Lower lobe of right lung (tissue), 2 donors: ENCODE measurements around the gene EP400. TPM values are rescaled to one million over a fixed set of nuclear protein-coding genes. Genes with fewer than 3 reads are reported as not detected.
A peak's percentile ranks its signal among the peaks of the same experiment; 100 is the strongest.

Experiments used
- ATAC-seq, 2 donors: fragments of 200-7000 bp; cut with Tn5 transposase; one replicate each; pipeline ENCODE4 v1.9.1; 2020 to 2022; ENCODE audit warnings: mild to moderate bottlenecking in 2 of 2, moderate library complexity in 2 of 2
- DNase-seq: peaks from one replicate; pipeline ENCODE4 v3.0.0-alpha.2; 2020
- H3K27ac ChIP-seq: fragments of 200-600 bp; one replicate; pipeline ENCODE4 v1.8.0; 2022
- H3K27me3 ChIP-seq: fragments of 200-600 bp; one replicate; pipeline ENCODE4 v1.8.0; 2022; ENCODE audit warnings: low read depth
- H3K36me3 ChIP-seq: fragments of 200-600 bp; one replicate; pipeline ENCODE4 v1.8.0; 2022; ENCODE audit warnings: mild to moderate bottlenecking
- H3K4me1 ChIP-seq: fragments of 200-600 bp; one replicate; pipeline ENCODE4 v1.8.0; 2022
- H3K4me3 ChIP-seq: fragments of 200-600 bp; one replicate; pipeline ENCODE4 v1.8.0; 2022; ENCODE audit warnings: mild to moderate bottlenecking
- H3K9me3 ChIP-seq: fragments of 200-600 bp; one replicate; pipeline ENCODE4 v1.8.0; 2022
- CTCF ChIP-seq: fragments of 200-600 bp; IDR thresholded peaks from one replicate; pipeline ENCODE4 v1.8.0; 2022; ENCODE audit warnings: antibody characterized with exemption, mild to moderate bottlenecking
- intact Hi-C: fragments of 100-400 bp; cut with DNase I; formaldehyde crosslinking; loops from one replicate; pipeline ENCODE4 v1.11.0; 2022
- total RNA-seq: library from RNA; stranded (reverse); fragmentation: NEBNext Ultra II Directional; extraction: Animal tissue kit (Norgen Biotek cat#: 25700); gene quantifications from one replicate; pipeline ENCODE4 v1.2.1, GENCODE V29; 2021
- donor health status: DM: no; HTN: yes; CAD: no; lungs with severe emphysema.

EP400 gene
- total RNA-seq, 1 donor from 2014 or later, result 46.2 TPM

DNA sequence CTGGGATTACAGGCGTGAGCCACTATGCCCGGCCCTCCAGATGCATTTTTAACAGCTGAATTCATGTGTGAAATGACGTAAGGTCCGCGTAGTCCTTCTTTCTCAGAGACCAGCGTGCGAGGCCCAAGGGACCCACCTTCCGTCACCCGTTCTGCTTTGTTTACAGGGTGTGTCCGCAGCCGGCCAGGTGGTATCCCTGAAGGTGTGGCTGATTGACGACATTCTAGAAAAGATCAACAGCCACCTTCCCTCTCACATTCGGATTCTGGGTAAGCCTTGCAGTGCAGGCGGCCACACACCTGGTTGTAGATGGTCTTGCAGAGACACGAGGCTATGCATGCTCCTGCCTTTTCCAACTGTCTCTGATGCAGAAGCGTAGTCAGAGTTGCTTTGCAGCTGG, 10.7 kb upstream of the EP400 start:
- DNase-seq, result peak; percentile 28
- intact Hi-C loops, result no loop called here
- H3K27me3 ChIP-seq, result no peaks in the 10 kb centered on the region
- no peak overlapping the region for H3K4me3 ChIP-seq
- peaks cover 67% of the 10 kb centered on the region for H3K36me3 ChIP-seq
- no peak for ATAC-seq
- TF ChIP-seq CTCF, result no peak
- H3K27ac ChIP-seq, result no peak overlapping the region
- no peaks in the 10 kb centered on the region for H3K9me3 ChIP-seq
- no peaks in the 10 kb centered on the region for H3K4me1 ChIP-seq

GRCh38 chr12:131940141-131940547, 9.6 kb upstream of the EP400 start:
- TF ChIP-seq CTCF, result no peak
- Histone ChIP-seq H3K27ac (no peak overlapping the region), H3K4me1 (no peaks in the 10 kb centered on the region), H3K9me3 (no peaks in the 10 kb centered on the region), H3K36me3 (peaks cover 67% of the 10 kb centered on the region), H3K4me3 (no peak overlapping the region), H3K27me3 (no peaks in the 10 kb centered on the region)
- intact Hi-C loops, result no loop called here
- ATAC-seq (no peak), DNase-seq (peak; percentile 5)

- no peak for TF ChIP-seq CTCF
- peak; percentile 33 for DNase-seq
- Histone ChIP-seq H3K36me3 (peaks cover 63% of the 10 kb centered on the region), H3K4me3 (no peak overlapping the region), H3K9me3 (no peaks in the 10 kb centered on the region), H3K4me1 (no peaks in the 10 kb centered on the region), H3K27ac (no peak overlapping the region), H3K27me3 (no peaks in the 10 kb centered on the region)
- no peak for ATAC-seq
- intact Hi-C loops, result no loop called here
Measured at GRCh38 chr12:131941116-131941986, 8.4 kb upstream of the EP400 start.

GRCh38 chr12:131941987-131942341, 7.8 kb upstream of the EP400 start:
- no peaks in the 10 kb centered on the region for H3K27me3 ChIP-seq
- H3K27ac ChIP-seq, result no peak overlapping the region
- H3K4me3 ChIP-seq, result no peak overlapping the region
- no peak for ATAC-seq
- H3K36me3 ChIP-seq, result peaks cover 63% of the 10 kb centered on the region
- TF ChIP-seq CTCF, result no peak
- H3K4me1 ChIP-seq, result no peaks in the 10 kb centered on the region
- DNase-seq, result peak; percentile 28
- H3K9me3 ChIP-seq, result no peaks in the 10 kb centered on the region
- intact Hi-C loops, result no loop called here

- no peak for ATAC-seq
Measured at GRCh38 chr12:131942671-131943070, 7.1 kb upstream of the EP400 start.

More at GRCh38 chr12:131942671-131943070, 7.1 kb upstream of the EP400 start:
- H3K4me3 ChIP-seq, result no peak overlapping the region
- H3K27ac ChIP-seq, result no peak overlapping the region
- peaks cover 63% of the 10 kb centered on the region for H3K36me3 ChIP-seq
- peak; percentile 39 for DNase-seq
- H3K27me3 ChIP-seq, result no peaks in the 10 kb centered on the region
- no peak for TF ChIP-seq CTCF
- intact Hi-C loops, result no loop called here
- H3K4me1 ChIP-seq, result peaks cover 2% of the 10 kb centered on the region
- no peaks in the 10 kb centered on the region for H3K9me3 ChIP-seq
